PFSK-1 (cell line): ENCODE results near the gene SIAH2.

Source experiments
- FOXP2 ChIP-seq: optimal IDR thresholded peaks from 2 replicates; pipeline ENCODE3; 2011; ENCODE audit warnings: borderline replicate concordance, control low read depth, inconsistent platforms; ENCODE audit not compliant: insufficient read depth; ENCODE audit errors: extremely low read length, extremely low read depth
- POLR2AphosphoS5 ChIP-seq: IDR thresholded peaks from 2 replicates; pipeline ENCODE4 v1.6.1; 2012; ENCODE audit warnings: low read depth, mild to moderate bottlenecking, control low read depth, low read length, moderate library complexity
- REST ChIP-seq, 2 experiments: IDR thresholded peaks; 2 replicates each; pipeline versions ENCODE4 v1.6.1 to v1.8.0; 2011 to 2012; ENCODE audit warnings: low read depth in 2 of 2, low read length in 2 of 2, control low read depth in 1 of 2, inconsistent platforms in 1 of 2, mild to moderate bottlenecking in 1 of 2, moderate library complexity in 1 of 2; ENCODE audit not compliant: insufficient read depth in 1 of 2
- SIN3A ChIP-seq: IDR thresholded peaks from 2 replicates; pipeline ENCODE4 v1.6.1; 2012; ENCODE audit warnings: mild to moderate bottlenecking, low read length, moderate library complexity, borderline replicate concordance; ENCODE audit not compliant: insufficient read depth
- TAF1 ChIP-seq: IDR thresholded peaks from 2 replicates; pipeline ENCODE4 v1.6.1; 2012; ENCODE audit warnings: low read length, control low read depth, borderline replicate concordance; ENCODE audit not compliant: insufficient read depth

Gene SIAH2

GRCh38 chr3:150745832-150746231 lies 17.1 kb downstream of the SIAH2 start:
- TF ChIP-seq REST (IDR thresholded peaks at IDR 0.05; ENCODE audit: insufficient read depth in 1 of 2, low read depth in 2 of 2, low read length in 2 of 2) (no peak), SIN3A (no peak), TAF1 (no peak), FOXP2 (no peak), POLR2AphosphoS5 (no peak)

- TF ChIP-seq REST (IDR thresholded peaks at IDR 0.05; ENCODE audit: insufficient read depth in 1 of 2, low read depth in 2 of 2, low read length in 2 of 2) (no peak), FOXP2 (no peak), TAF1 (no peak), SIN3A (no peak), POLR2AphosphoS5 (no peak)
Measured at GRCh38 chr3:150744919-150745211, 18.1 kb downstream of the SIAH2 start.

GRCh38 chr3:150744041-150744918 lies 18.7 kb downstream of the SIAH2 start:
- TF ChIP-seq SIN3A: no peak
- no peak for TF ChIP-seq POLR2AphosphoS5
- no peak for TF ChIP-seq TAF1
- no peak for TF ChIP-seq FOXP2
- no peak for TF ChIP-seq REST (IDR thresholded peaks at IDR 0.05; ENCODE audit: insufficient read depth in 1 of 2, low read depth in 2 of 2, low read length in 2 of 2)

GRCh38 chr3:150743508-150743907 lies 19.5 kb downstream of the SIAH2 start:
- no peak for TF ChIP-seq FOXP2
- TF ChIP-seq POLR2AphosphoS5: no peak
- no peak for TF ChIP-seq REST (IDR thresholded peaks at IDR 0.05; ENCODE audit: insufficient read depth in 1 of 2, low read depth in 2 of 2, low read length in 2 of 2)
- TF ChIP-seq TAF1: no peak
- TF ChIP-seq SIN3A: no peak
